GM12878 (cell line): ENCODE results near the gene HAO2. TPM values are rescaled to one million over a fixed set of nuclear protein-coding genes. Genes with fewer than 3 reads are reported as not detected.

Source experiments
- ATAC-seq: fragments of 200-7000 bp; cut with Tn5 transposase; 3 replicates; pipeline ENCODE4 v1.9.1; 2020; ENCODE audit warnings: mild to moderate bottlenecking, moderate library complexity
- BruUV-seq: library from RNA; stranded (reverse); fragments of 400-500 nt; replicated peaks from 2 replicates; lab custom pipeline; 2021; lab: Mats Ljungman, UMichigan
- CTCF ChIA-PET: fragments of 300-600 bp; sonication (Branson Sonifier 250); formaldehyde crosslinking; extraction: SDS; loops from one replicate; lab custom pipeline; 2021; ENCODE audit warnings: inconsistent platforms; lab: Yijun Ruan, JAX
- POLR2A ChIA-PET: fragments of 350-600 bp; formaldehyde crosslinking; extraction: SDS; loops from one replicate; lab custom pipeline; 2021; ENCODE audit warnings: inconsistent platforms; lab: Charles Lee
- RAD21 ChIA-PET: fragments of 300-600 bp; sonication (Branson Sonifier 250); formaldehyde crosslinking; loops from one replicate; lab custom pipeline; 2023; ENCODE audit warnings: antibody characterized with exemption; ENCODE audit not compliant: unreplicated experiment; lab: Charles Lee
- SMC1A ChIA-PET: fragments of 300-600 bp; sonication (Branson Sonifier 250); formaldehyde crosslinking; loops from one replicate; lab custom pipeline; 2023; ENCODE audit not compliant: unreplicated experiment, uncharacterized antibody; lab: Charles Lee
- DNase-seq: peaks from one replicate; pipeline ENCODE4 v3.0.0-alpha.2; 2011; ENCODE audit warnings: low read depth, low spot score
- FAIRE-seq: peaks from 3 replicates; lab custom pipeline; 2011; peaks lifted over from hg19 to GRCh38; lab: Jason Lieb, UNC
- H2AFZ ChIP-seq: 2 replicates; pipeline ENCODE4 v1.6.0; 2011; ENCODE audit warnings: low read depth, low read length, control low read depth; ENCODE audit not compliant: control insufficient read depth
- H3K27ac ChIP-seq: 2 replicates; pipeline ENCODE4 v1.5.1; 2011; ENCODE audit warnings: control low read depth; ENCODE audit not compliant: control insufficient read depth, insufficient read depth
- H3K27me3 ChIP-seq, 2 experiments: replicated peaks in 1 of 2; 2 replicates each; pipeline versions ENCODE4 v1.6.0 to v1.6.1; 2011; ENCODE audit warnings: low read length in 1 of 2; ENCODE audit not compliant: control insufficient read depth in 2 of 2, insufficient read depth in 2 of 2
- H3K36me3 ChIP-seq, 2 experiments: 2 replicates each; pipeline ENCODE4 v1.5.1; 2011; ENCODE audit warnings: low read length in 1 of 2; ENCODE audit not compliant: control insufficient read depth in 2 of 2, insufficient read depth in 2 of 2
- H3K4me1 ChIP-seq: 2 replicates; pipeline ENCODE4 v1.6.1; 2011; ENCODE audit warnings: mild to moderate bottlenecking, low read length, moderate library complexity, mixed read lengths; ENCODE audit not compliant: control insufficient read depth, insufficient read depth
- H3K4me2 ChIP-seq: 2 replicates; pipeline ENCODE4 v1.6.0; 2011; ENCODE audit warnings: control low read depth; ENCODE audit not compliant: control insufficient read depth, insufficient read depth
- H3K4me3 ChIP-seq: fragments of 200-600 bp; sonication (generic); 2 replicates; pipeline ENCODE4 v1.5.1; 2016
- H3K79me2 ChIP-seq: 2 replicates; pipeline ENCODE4 v1.6.0; 2011; ENCODE audit warnings: low read length; ENCODE audit not compliant: control insufficient read depth, insufficient read depth
- H3K9ac ChIP-seq: 2 replicates; pipeline ENCODE4 v1.8.0; 2011; ENCODE audit warnings: low read length, control low read depth, mixed read lengths; ENCODE audit not compliant: control insufficient read depth, insufficient read depth
- H3K9me3 ChIP-seq: replicated peaks from 3 replicates; pipeline ENCODE4 v1.5.1; 2011; ENCODE audit warnings: mild to moderate bottlenecking, low read length; ENCODE audit not compliant: control insufficient read depth, insufficient read depth
- H4K20me1 ChIP-seq: 2 replicates; pipeline ENCODE4 v1.6.0; 2011; ENCODE audit not compliant: control insufficient read depth, insufficient read depth
- ASH2L ChIP-seq: fragments of 300-600, 200-600 bp; sonication (generic); IDR thresholded peaks from 2 replicates; pipeline ENCODE4 v1.6.1; 2017; ENCODE audit warnings: low read depth, mild to moderate bottlenecking, borderline replicate concordance
- ATF7 ChIP-seq: fragments of 450-650 bp; IDR thresholded peaks from 2 replicates; pipeline ENCODE4 v1.6.1; 2016; ENCODE audit warnings: low read depth, mild to moderate bottlenecking
- CHD4 ChIP-seq: fragments of 200-600 bp; sonication (generic); IDR thresholded peaks from 2 replicates; pipeline ENCODE4 v1.6.1; 2016; ENCODE audit warnings: mild to moderate bottlenecking
- GATAD2B ChIP-seq: fragments of 450-650 bp; conservative IDR thresholded peaks from 2 replicates; pipeline ENCODE4 v1.6.1; 2017; ENCODE audit warnings: low read depth, mild to moderate bottlenecking, moderate library complexity
- HDAC6 ChIP-seq: fragments of 200-600 bp; sonication (generic); IDR thresholded peaks from one replicate; pipeline ENCODE4 v1.8.0; 2017; ENCODE audit warnings: antibody characterized with exemption; ENCODE audit not compliant: unreplicated experiment
- IKZF1 ChIP-seq: fragments of 450-650 bp; conservative IDR thresholded peaks from 2 replicates; pipeline ENCODE4 v1.6.1; 2017; ENCODE audit warnings: antibody characterized with exemption, mild to moderate bottlenecking
- IKZF2 ChIP-seq, 2 experiments: fragments of 450-650 bp; IDR thresholded peaks; 2 replicates each; pipeline ENCODE4 v1.6.1; 2017; ENCODE audit warnings: mild to moderate bottlenecking in 2 of 2, moderate library complexity in 2 of 2
- MTA2 ChIP-seq: fragments of 450-650 bp; IDR thresholded peaks from 2 replicates; pipeline ENCODE4 v1.6.1; 2016; ENCODE audit warnings: low read depth, mild to moderate bottlenecking, moderate library complexity
- MTA3 ChIP-seq: IDR thresholded peaks from 2 replicates; pipeline ENCODE4 v1.6.1; 2012; ENCODE audit warnings: low read length, inconsistent platforms, borderline replicate concordance
- RELA ChIP-seq: fragments of 450-650 bp; IDR thresholded peaks from 2 replicates; pipeline ENCODE4 v1.8.0; 2014; ENCODE audit warnings: borderline replicate concordance; ENCODE audit not compliant: partially characterized antibody
- RUNX3 ChIP-seq: IDR thresholded peaks from 2 replicates; pipeline ENCODE4 v1.6.1; 2012; ENCODE audit warnings: low read length, inconsistent platforms
- SMC3 ChIP-seq: IDR thresholded peaks from 2 replicates; pipeline ENCODE4 v1.6.1; 2011; ENCODE audit warnings: low read length, improper control_type of control experiment, borderline replicate concordance
- STAT3 ChIP-seq: IDR thresholded peaks from 2 replicates; pipeline ENCODE4 v1.6.1; 2011; ENCODE audit warnings: low read depth, low read length, improper control_type of control experiment
- TARDBP ChIP-seq: IDR thresholded peaks from 2 replicates; pipeline ENCODE4 v1.6.1; 2016; ENCODE audit warnings: borderline replicate concordance
- ZNF384 ChIP-seq: IDR thresholded peaks from 2 replicates; pipeline ENCODE4 v1.6.1; 2012; ENCODE audit warnings: low read depth, mild to moderate bottlenecking, low read length, improper control_type of control experiment, borderline replicate concordance
- WGBS: methylation state at CpG from one replicate; pipeline ENCODE4 v1.1.6; 2016; ENCODE audit warnings: low lambda C conversion rate; ENCODE audit not compliant: insufficient replicate concordance, insufficient coverage; ENCODE audit errors: missing lambda C conversion rate; 5-methylcytosine and 5-hydroxymethylcytosine counted together
- in situ Hi-C: fragments of 300-500 bp; cut with MboI; formaldehyde crosslinking; loops from 9 replicates; pipeline ENCODE4 v1.14.3; 2018; ENCODE audit warnings: mixed read lengths
- intact Hi-C: fragments of 100-400 bp; cut with micrococcal nuclease; formaldehyde crosslinking; loops from one replicate; pipeline ENCODE4 v1.14.2; 2022; ENCODE audit not compliant: unreplicated experiment
- polyA plus RNA-seq, 11 experiments: library from polyadenylated mRNA; depleted of rRNA in 4 of 11; unstranded in 6 of 11; stranded (reverse) in 5 of 11; fragments of >200 nt; fragmentation: Nextera tagmentation in 4 of 11; fragmentation: Illumina TruSeq in 1 of 11; extraction: Ambion mirVana in 4 of 11; extraction: Trizol in 1 of 11; gene quantifications; 1 replicate in 1 of 11; 2 replicates in 10 of 11; pipeline versions ENCODE4 v1.2.1 to v1.2.3, GENCODE V29; 2011 to 2016; ENCODE audit warnings: inconsistent platforms in 2 of 11, missing spikeins in 2 of 11, low read depth in 1 of 11
- total RNA-seq, 4 experiments: library from RNA; depleted of rRNA in 3 of 4; stranded (reverse); fragments of >200 nt in 3 of 4; fragmentation: Illumina TruSeq in 1 of 4; extraction: Trizol in 1 of 4; gene quantifications; 2 replicates each; pipeline versions ENCODE4 v1.2.1 to v1.2.3, GENCODE V29; 2013 to 2021
- TF ChIP-seq, protein P1 (sequence below): fragments of 450-650 bp; IDR thresholded peaks from 2 replicates; pipeline ENCODE4 v1.6.1; 2017; ENCODE audit warnings: mild to moderate bottlenecking, moderate library complexity

Gene HAO2
- total and polyA plus RNA-seq, 10 of the 15 experiments (the other 5 are each of a cell fraction or from before 2014, with no cell fraction given) = not detected

DNA sequence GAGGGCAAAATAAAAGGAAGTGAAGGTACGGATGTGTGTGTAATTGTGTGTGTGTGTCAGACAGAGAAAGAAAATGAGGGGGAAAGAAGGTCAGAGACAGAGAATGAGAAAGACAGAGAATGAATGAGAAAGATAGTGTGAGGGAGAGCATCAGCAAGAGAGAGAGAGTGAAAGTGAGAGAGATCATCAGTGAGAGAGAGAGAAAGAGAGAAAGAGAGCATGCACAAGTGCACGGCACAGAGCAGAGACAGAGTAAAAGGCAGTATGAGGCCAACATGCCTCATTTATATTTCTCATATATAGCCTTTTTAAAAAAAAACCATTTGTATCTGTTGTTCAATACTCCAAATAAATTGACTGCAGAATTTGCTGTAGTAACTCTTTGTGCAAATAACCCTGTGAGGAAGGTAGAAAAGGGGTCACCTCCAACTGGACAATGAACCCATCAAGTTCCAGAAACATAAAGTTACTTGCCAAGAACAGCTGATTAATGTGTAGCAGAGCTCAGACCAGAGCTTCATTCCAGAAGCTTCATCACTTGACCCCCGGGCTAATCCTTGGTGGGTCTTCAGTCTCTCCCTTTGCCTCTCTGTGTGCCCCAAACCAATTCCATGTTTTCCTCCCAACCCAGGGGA is 47.5 kb downstream of the HAO2 start:
- no peak overlapping the region for H3K9ac ChIP-seq
- H4K20me1 ChIP-seq = no peaks in the 10 kb centered on the region
- CTCF ChIA-PET = no interaction called here
- H3K4me1 ChIP-seq = no peaks in the 10 kb centered on the region
- no peak for DNase-seq
- in situ Hi-C loops = no loop called here
- POLR2A ChIA-PET = no interaction called here
- H3K36me3 ChIP-seq = no peaks in the 10 kb centered on the region
- SMC1A ChIA-PET = interaction anchor here (1.7 kb wide), 1 partner anchor 10 kb away, joined by 4 read pairs; no protein-coding TSS in a partner anchor
- peaks cover 0 to 2% of the 10 kb centered on the region in 2 experiments; a peak in 1 of 4 replicates for H3K27me3 ChIP-seq
- no peak overlapping the region for H3K27ac ChIP-seq
- H3K9me3 ChIP-seq = no peaks in the 10 kb centered on the region
- H3K4me3 ChIP-seq = no peak overlapping the region
- no peak overlapping the region for H2AFZ ChIP-seq
- no peaks in the 10 kb centered on the region for H3K79me2 ChIP-seq
- no peak overlapping the region for H3K4me2 ChIP-seq
- no peak for TF ChIP-seq IKZF1
- TF ChIP-seq TARDBP = no peak
- TF ChIP-seq CHD4 = no peak
- no peak for TF ChIP-seq RUNX3
- 0% methylated on average over 2 of the region's 3 CpGs for WGBS
- BruUV-seq = no TSS peak
- intact Hi-C loops = no loop called here
- RAD21 ChIA-PET = no interaction called here
- FAIRE-seq = no peak
- no peak for ATAC-seq

DNA sequence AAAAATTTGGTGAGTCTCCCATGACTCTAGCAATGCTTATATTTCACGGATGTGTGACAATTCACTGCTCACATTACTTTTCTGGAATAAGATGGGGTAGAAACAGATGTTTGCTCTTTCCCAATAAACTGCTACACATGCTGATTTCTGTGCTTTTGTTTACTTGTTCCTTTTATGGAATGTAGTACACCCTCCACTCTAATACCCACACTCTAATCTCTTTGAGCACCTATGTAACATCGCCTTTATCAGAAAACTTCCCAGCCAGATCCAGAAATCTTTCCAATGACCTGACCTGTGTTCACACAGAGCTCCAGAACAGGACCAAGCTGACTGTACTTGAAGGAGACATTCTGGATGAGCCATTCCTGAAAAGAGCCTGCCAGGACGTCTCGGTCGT is 50.5 kb downstream of the HAO2 start:
- CTCF ChIA-PET = no interaction called here
- DNase-seq (no peak), FAIRE-seq (no peak), ATAC-seq (no peak)
- Histone ChIP-seq H2AFZ (no peak overlapping the region), H3K4me2 (no peak overlapping the region), H4K20me1 (no peaks in the 10 kb centered on the region), H3K4me1 (no peaks in the 10 kb centered on the region), H3K27ac (no peak overlapping the region), H3K4me3 (no peak overlapping the region), H3K79me2 (no peaks in the 10 kb centered on the region), H3K9ac (no peak overlapping the region), H3K27me3 (peaks cover 0 to 2% of the 10 kb centered on the region in 2 experiments; a peak in 1 of 4 replicates), H3K36me3 (no peaks in the 10 kb centered on the region), H3K9me3 (no peaks in the 10 kb centered on the region)
- SMC1A ChIA-PET = no interaction called here
- BruUV-seq = no TSS peak
- in situ Hi-C loops = no loop called here
- intact Hi-C loops = no loop called here
- 31% methylated on average over 5 of the region's 5 CpGs for WGBS
- RAD21 ChIA-PET = no interaction called here
- POLR2A ChIA-PET = no interaction called here
- TF ChIP-seq ZNF384 (no peak), SMC3 (no peak), ASH2L (no peak), GATAD2B (no peak), MTA2 (no peak), IKZF2 (IDR thresholded peaks at IDR 0.05) (no peak), ATF7 (no peak), HDAC6 (no peak), RUNX3 (no peak), MTA3 (no peak), RELA (no peak), STAT3 (no peak)
- TF ChIP-seq, protein P1, sequence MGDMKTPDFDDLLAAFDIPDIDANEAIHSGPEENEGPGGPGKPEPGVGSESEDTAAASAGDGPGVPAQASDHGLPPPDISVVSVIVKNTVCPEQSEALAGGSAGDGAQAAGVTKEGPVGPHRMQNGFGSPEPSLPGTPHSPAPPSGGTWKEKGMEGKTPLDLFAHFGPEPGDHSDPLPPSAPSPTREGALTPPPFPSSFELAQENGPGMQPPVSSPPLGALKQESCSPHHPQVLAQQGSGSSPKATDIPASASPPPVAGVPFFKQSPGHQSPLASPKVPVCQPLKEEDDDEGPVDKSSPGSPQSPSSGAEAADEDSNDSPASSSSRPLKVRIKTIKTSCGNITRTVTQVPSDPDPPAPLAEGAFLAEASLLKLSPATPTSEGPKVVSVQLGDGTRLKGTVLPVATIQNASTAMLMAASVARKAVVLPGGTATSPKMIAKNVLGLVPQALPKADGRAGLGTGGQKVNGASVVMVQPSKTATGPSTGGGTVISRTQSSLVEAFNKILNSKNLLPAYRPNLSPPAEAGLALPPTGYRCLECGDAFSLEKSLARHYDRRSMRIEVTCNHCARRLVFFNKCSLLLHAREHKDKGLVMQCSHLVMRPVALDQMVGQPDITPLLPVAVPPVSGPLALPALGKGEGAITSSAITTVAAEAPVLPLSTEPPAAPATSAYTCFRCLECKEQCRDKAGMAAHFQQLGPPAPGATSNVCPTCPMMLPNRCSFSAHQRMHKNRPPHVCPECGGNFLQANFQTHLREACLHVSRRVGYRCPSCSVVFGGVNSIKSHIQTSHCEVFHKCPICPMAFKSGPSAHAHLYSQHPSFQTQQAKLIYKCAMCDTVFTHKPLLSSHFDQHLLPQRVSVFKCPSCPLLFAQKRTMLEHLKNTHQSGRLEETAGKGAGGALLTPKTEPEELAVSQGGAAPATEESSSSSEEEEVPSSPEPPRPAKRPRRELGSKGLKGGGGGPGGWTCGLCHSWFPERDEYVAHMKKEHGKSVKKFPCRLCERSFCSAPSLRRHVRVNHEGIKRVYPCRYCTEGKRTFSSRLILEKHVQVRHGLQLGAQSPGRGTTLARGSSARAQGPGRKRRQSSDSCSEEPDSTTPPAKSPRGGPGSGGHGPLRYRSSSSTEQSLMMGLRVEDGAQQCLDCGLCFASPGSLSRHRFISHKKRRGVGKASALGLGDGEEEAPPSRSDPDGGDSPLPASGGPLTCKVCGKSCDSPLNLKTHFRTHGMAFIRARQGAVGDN = no peak
